ENCODE measurements around the gene UQCR10.
A peak's percentile ranks its signal among the peaks of the same experiment; 100 is the strongest.

The UQCR10 gene

GRCh38 chr22:29767171-29768051 is at the start of gene UQCR10:
Gene UQCR10 (plus strand): TSS chr22:29767369. CDS start chr22:29767399, 30 bp downstream.
- peak; percentile 96 for DNase-seq (ENCODE audit: low spot score)

GRCh38 chr22:29717789-29718188 is 49.4 kb upstream of the UQCR10 start:
- no peak for DNase-seq (ENCODE audit: low spot score)

- DNase-seq (ENCODE audit: low spot score), result no peak
Measured at GRCh38 chr22:29718949-29719898, 47.9 kb upstream of the UQCR10 start.

- DNase-seq (ENCODE audit: low spot score), result no peak
Measured at GRCh38 chr22:29719899-29720645, 47.1 kb upstream of the UQCR10 start, which contains the start of gene CABP7. Gene CABP7 (plus strand): TSS chr22:29720003. CDS start chr22:29720425, 422 bp downstream.

GRCh38 chr22:29720811-29721323 is 46.3 kb upstream of the UQCR10 start:
- DNase-seq (ENCODE audit: low spot score), result no peak

- DNase-seq (ENCODE audit: low spot score), result no peak
Measured at GRCh38 chr22:29722151-29722550, 45.0 kb upstream of the UQCR10 start.

- no peak for DNase-seq (ENCODE audit: low spot score)
Measured at GRCh38 chr22:29722587-29722986, 44.6 kb upstream of the UQCR10 start.

- no peak for DNase-seq (ENCODE audit: low spot score)
Measured at GRCh38 chr22:29723766-29724165, 43.4 kb upstream of the UQCR10 start.

- no peak for DNase-seq (ENCODE audit: low spot score)
Measured at GRCh38 chr22:29724843-29725242, 42.3 kb upstream of the UQCR10 start.

- no peak for DNase-seq (ENCODE audit: low spot score)
Measured at GRCh38 chr22:29726106-29726505, 41.1 kb upstream of the UQCR10 start.

GRCh38 chr22:29726512-29727130 is 40.5 kb upstream of the UQCR10 start:
- no peak for DNase-seq (ENCODE audit: low spot score)

GRCh38 chr22:29727131-29727523 is 40.0 kb upstream of the UQCR10 start:
- no peak for DNase-seq (ENCODE audit: low spot score)

- no peak for DNase-seq (ENCODE audit: low spot score)
Measured at GRCh38 chr22:29729161-29729560, 38.0 kb upstream of the UQCR10 start.

- no peak for DNase-seq (ENCODE audit: low spot score)
Measured at GRCh38 chr22:29731058-29731850, 35.9 kb upstream of the UQCR10 start.

- DNase-seq (ENCODE audit: low spot score), result no peak
Measured at GRCh38 chr22:29732883-29733282, 34.3 kb upstream of the UQCR10 start.

- DNase-seq (ENCODE audit: low spot score), result no peak
Measured at GRCh38 chr22:29733362-29734201, 33.6 kb upstream of the UQCR10 start.

- DNase-seq (ENCODE audit: low spot score), result no peak
Measured at GRCh38 chr22:29734406-29734805, 32.8 kb upstream of the UQCR10 start.

GRCh38 chr22:29734838-29735237 is 32.3 kb upstream of the UQCR10 start:
- no peak for DNase-seq (ENCODE audit: low spot score)

- DNase-seq (ENCODE audit: low spot score), result no peak
Measured at GRCh38 chr22:29735416-29735815, 31.8 kb upstream of the UQCR10 start.

Data from pons (tissue), 1 donor.